Uterus (tissue), 4 donors: ENCODE measurements around the gene AGPS. TPM values are rescaled to one million over a fixed set of nuclear protein-coding genes. Genes with fewer than 3 reads are reported as not detected.
"Not testable (repeated sequence)": the region's sequence is repeated elsewhere in the genome, so short reads cannot be mapped to it uniquely, and the experiment has no call there.

ENCODE experiments used
- DNase-seq, 2 donors: peaks; one replicate each; pipeline ENCODE4 v3.0.0-alpha.2; 2019 to 2020
- H3K27ac ChIP-seq, 2 donors: fragments of 200-600 bp; sonication (generic); 1 replicate in 1 of 2; 2 replicates in 1 of 2; pipeline ENCODE4 v1.5.1; 2016 to 2018
- H3K27me3 ChIP-seq, 2 donors: fragments of 200-600 bp; sonication (generic); one replicate each; pipeline ENCODE4 v1.5.1; 2018 to 2019; ENCODE audit warnings: control low read depth in 1 of 2
- H3K36me3 ChIP-seq, 2 donors: fragments of 200-600 bp; sonication (generic); one replicate each; pipeline ENCODE4 v1.5.1; 2019; ENCODE audit warnings: control low read depth in 1 of 2
- H3K4me1 ChIP-seq, 2 donors: fragments of 200-600 bp; sonication (generic); one replicate each; pipeline ENCODE4 v1.5.1; 2018 to 2019; ENCODE audit warnings: control low read depth in 1 of 2
- H3K4me3 ChIP-seq, 2 donors: fragments of 200-600 bp; sonication (generic); 1 replicate in 1 of 2; 2 replicates in 1 of 2; pipeline ENCODE4 v1.5.1; 2018 to 2019; ENCODE audit warnings: mild to moderate bottlenecking in 1 of 2
- H3K9me3 ChIP-seq, 2 donors: fragments of 200-600 bp; sonication (generic); one replicate each; pipeline ENCODE4 v1.5.1; 2019; ENCODE audit warnings: control low read depth in 1 of 2
- POLR2A ChIP-seq, 2 donors: fragments of 450-650 bp; IDR thresholded peaks; one replicate each; pipeline ENCODE4 v1.6.1; 2016; ENCODE audit warnings: antibody characterized with exemption in 2 of 2, mild to moderate bottlenecking in 1 of 2, moderate library complexity in 1 of 2
- intact Hi-C: fragments of 100-400 bp; cut with DNase I; formaldehyde crosslinking; loops from one replicate; pipeline ENCODE4 v1.15.1; 2023; ENCODE audit warnings: low total_unique reads
- total RNA-seq, 4 donors: library from RNA; depleted of rRNA in 3 of 4; stranded (reverse); fragments of >200 nt in 3 of 4; gene quantifications; one replicate each; pipeline versions ENCODE4 v1.1.0 to v1.2.4, GENCODE V29; 2014 to 2023
- TF ChIP-seq, protein P1 (sequence below), 4 experiments: fragments of 200-600 bp in 2 of 4; fragments of 450-650 bp in 2 of 4; sonication (generic) in 2 of 4; IDR thresholded peaks; one replicate each; pipeline ENCODE4 v1.5.1; 2016 to 2019; ENCODE audit warnings: antibody characterized with exemption in 4 of 4, mild to moderate bottlenecking in 2 of 4, moderate library complexity in 1 of 4
- donor health status: DM: yes; HTN: yes; CAD: no.

Gene AGPS
- total RNA-seq, 4 donors from 2014 or later = 10.2 to 64.4 (median 40.0) TPM

DNA sequence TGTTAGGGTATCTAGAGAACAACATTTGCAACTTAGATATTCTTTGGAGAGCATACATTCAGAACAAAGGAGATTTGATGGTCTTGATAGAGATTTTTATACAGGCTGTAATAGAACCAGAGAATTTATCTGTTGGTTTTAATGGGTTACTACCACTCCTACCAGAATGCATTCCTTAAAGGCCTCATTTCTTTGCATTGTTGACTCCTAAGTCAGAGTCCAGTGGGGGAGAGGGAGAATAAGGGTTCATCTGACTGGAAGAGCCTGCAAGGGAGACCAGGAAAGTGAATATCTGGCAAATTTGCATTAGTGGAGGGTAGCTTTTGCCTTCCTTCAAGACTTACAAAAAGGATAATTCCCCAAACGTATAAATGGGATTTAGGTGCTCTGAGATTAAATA lies 29.7 kb downstream of the AGPS start:
- intact Hi-C loops = no loop called here
- TF ChIP-seq, protein P1, sequence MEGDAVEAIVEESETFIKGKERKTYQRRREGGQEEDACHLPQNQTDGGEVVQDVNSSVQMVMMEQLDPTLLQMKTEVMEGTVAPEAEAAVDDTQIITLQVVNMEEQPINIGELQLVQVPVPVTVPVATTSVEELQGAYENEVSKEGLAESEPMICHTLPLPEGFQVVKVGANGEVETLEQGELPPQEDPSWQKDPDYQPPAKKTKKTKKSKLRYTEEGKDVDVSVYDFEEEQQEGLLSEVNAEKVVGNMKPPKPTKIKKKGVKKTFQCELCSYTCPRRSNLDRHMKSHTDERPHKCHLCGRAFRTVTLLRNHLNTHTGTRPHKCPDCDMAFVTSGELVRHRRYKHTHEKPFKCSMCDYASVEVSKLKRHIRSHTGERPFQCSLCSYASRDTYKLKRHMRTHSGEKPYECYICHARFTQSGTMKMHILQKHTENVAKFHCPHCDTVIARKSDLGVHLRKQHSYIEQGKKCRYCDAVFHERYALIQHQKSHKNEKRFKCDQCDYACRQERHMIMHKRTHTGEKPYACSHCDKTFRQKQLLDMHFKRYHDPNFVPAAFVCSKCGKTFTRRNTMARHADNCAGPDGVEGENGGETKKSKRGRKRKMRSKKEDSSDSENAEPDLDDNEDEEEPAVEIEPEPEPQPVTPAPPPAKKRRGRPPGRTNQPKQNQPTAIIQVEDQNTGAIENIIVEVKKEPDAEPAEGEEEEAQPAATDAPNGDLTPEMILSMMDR (IDR thresholded peaks at IDR 0.05) = no peak
- TF ChIP-seq POLR2A (IDR thresholded peaks at IDR 0.05) = no peak

DNA sequence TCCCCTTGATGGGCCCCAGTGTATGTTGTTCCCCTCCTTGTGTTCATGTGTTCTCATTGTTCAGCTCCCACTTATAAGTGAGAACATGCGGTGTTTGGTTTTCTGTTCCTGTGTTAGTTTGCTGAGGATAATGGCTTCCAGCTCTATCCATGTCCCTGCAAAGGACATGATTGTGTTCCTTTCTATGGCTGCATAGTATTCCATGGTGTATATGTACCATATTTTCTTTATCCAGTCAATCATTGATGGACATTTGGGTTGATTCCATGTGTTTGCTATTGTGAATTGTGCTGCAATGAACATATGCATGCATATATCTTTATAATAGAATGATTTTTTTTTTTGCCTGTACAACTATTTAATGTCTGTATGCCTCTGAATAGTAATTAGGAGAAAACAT lies 31.5 kb downstream of the AGPS start:
- H3K4me1 ChIP-seq, H3K9me3 ChIP-seq, H3K4me3 ChIP-seq, H3K27ac ChIP-seq, DNase-seq, H3K27me3 ChIP-seq, intact Hi-C loops, H3K36me3 ChIP-seq: not testable (repeated sequence)

More for the DNA sequence above, 29.7 kb downstream of the AGPS start:
- H3K36me3 ChIP-seq = no peaks in the 10 kb centered on the region
- no peaks in the 10 kb centered on the region for H3K27me3 ChIP-seq
- no peak overlapping the region for H3K4me3 ChIP-seq
- no peak overlapping the region for H3K27ac ChIP-seq
- peaks cover 0 to 2% of the 10 kb centered on the region in 2 donors for H3K9me3 ChIP-seq
- no peak for DNase-seq
- H3K4me1 ChIP-seq = peaks cover 0 to 12% of the 10 kb centered on the region in 2 donors

DNA sequence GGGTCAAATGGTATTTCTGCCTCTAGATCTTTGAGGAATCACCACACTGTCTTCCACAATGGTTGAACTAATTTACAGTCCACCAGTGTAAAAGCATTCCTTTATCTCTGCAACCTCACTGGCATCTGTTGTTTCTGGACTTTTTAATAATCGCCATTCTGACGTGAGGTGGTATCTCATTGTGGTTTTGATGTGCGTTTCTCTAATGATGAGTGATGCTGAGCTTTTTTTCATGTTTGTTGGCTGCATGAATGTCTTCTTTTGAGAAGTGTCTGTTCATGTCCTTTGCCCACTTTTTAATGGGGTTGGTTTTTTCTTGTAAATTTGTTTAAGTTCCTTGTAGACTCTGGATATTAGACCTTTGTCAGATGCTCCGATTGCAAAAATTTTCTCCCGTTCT lies 32.0 kb downstream of the AGPS start:
- intact Hi-C loops = not testable (repeated sequence)

DNA sequence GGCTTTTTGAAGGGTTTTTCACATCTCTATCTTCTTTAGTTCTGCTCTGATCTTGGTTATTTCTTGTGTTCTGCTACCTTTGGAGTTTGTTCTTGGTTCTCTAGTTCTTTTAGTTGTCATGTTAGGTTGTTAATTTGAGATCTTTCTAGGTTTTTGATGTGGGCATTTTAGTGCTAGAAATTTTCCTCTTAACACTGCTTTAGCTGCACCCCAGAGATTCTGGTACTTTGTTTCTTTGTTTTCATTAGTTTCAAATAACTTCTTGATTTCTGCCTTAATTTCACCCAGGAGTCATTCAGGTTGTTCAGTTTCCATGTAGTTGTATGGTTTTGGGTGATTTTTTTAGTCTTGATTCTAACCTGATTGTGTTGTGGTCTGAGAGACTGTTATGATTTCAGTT lies 34.7 kb downstream of the AGPS start:
- TF ChIP-seq, protein P1 (IDR thresholded peaks at IDR 0.05) = no peak
- no peak for TF ChIP-seq POLR2A (IDR thresholded peaks at IDR 0.05)
- no peaks in the 10 kb centered on the region for H3K4me1 ChIP-seq
- H3K27ac ChIP-seq = no peak overlapping the region
- no peak for DNase-seq
- intact Hi-C loops = no loop called here
- H3K36me3 ChIP-seq = no peaks in the 10 kb centered on the region
- no peaks in the 10 kb centered on the region for H3K27me3 ChIP-seq
- H3K9me3 ChIP-seq = peaks cover 0 to 19% of the 10 kb centered on the region in 2 donors
- no peak overlapping the region for H3K4me3 ChIP-seq

More for the DNA sequence above, 32.0 kb downstream of the AGPS start:
- H3K4me1 ChIP-seq, H3K36me3 ChIP-seq, DNase-seq, H3K27ac ChIP-seq, H3K27me3 ChIP-seq, H3K9me3 ChIP-seq, H3K4me3 ChIP-seq: not testable (repeated sequence)

DNA sequence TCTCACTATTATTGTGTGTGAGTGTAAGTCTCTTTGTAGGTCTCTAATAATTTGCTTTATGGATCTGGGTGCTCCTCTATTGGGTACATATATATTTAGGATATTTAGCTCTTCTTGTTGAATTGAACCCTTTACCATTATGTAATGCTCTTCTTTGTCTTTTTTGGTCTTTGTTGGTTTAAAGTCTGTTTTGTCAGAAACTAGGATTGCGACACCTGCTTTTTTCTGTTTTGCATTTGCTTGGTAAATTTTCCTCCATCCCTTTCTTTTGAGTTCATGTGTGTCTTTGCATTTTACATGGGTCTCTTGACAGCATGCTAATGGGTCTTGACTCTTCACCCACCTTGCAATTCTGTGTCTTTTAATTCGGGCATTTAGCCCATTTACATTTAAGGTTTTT lies 35.4 kb downstream of the AGPS start:
- DNase-seq, H3K27ac ChIP-seq, intact Hi-C loops, H3K4me1 ChIP-seq, H3K4me3 ChIP-seq, H3K27me3 ChIP-seq, H3K36me3 ChIP-seq: not testable (repeated sequence)
- H3K9me3 ChIP-seq = peaks cover 0 to 26% of the 10 kb centered on the region in 2 donors

DNA sequence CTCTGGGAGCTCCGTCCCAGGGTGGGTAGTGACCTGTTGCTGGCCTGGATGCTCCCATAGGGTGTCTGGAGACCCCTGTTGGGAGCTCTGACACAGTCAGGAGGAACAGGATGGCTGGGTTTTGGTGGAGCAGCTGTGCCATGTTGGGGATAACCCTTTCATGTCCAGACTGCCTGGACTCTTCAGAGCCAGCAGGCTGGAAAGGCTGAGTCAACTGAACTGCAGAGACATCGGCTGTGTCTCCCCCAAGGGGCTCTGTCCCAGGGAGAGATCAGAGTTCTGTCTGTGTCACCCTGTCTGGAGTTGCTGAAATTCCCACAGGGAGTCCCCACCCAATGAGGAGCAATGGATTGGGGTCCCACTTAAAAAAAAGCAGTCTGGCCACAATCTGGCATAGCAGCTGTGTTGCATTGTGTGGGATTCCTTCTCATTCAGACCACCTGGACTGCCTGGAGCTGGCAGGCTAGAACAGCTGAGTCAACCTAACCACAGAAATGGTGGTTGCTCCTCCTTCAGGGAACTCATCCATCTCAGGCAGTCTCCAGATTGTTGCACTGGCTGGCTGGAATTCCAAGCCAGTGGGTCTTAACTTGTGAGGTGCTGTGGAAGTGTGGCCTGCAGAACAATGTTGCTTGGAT lies 37.2 kb downstream of the AGPS start:
- H3K9me3 ChIP-seq = peaks cover 0 to 40% of the 10 kb centered on the region in 2 donors
- H3K27ac ChIP-seq = no peak overlapping the region
- no peaks in the 10 kb centered on the region for H3K4me1 ChIP-seq
- no peaks in the 10 kb centered on the region for H3K27me3 ChIP-seq
- no peak for TF ChIP-seq POLR2A (IDR thresholded peaks at IDR 0.05)
- TF ChIP-seq, protein P1 (IDR thresholded peaks at IDR 0.05) = no peak
- DNase-seq = no peak
- intact Hi-C loops = no loop called here
- no peaks in the 10 kb centered on the region for H3K36me3 ChIP-seq
- no peak overlapping the region for H3K4me3 ChIP-seq

DNA sequence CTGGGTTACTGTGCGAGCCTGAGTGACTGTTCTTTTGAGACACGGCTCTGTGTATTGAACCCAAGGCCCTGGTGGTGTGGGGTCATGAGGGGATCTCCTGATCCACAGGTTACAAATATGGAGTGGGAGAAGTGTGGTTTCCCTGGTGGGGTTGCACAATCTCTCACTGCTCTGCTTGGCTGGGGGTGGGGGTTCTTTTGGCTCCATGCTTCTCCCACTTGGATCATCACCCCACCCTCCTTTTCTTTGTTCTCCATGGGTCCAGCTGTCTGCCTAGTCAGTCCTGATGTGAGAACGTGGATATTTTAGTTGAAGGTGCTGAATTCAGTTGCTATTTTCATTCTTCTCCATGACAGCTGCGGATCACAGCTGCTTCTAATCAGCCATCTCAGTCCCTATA lies 37.8 kb downstream of the AGPS start:
- no peak for TF ChIP-seq POLR2A (IDR thresholded peaks at IDR 0.05)
- TF ChIP-seq, protein P1 (IDR thresholded peaks at IDR 0.05) = no peak
- intact Hi-C loops = no loop called here
- Histone ChIP-seq H3K4me3 (no peak overlapping the region), H3K27ac (no peak overlapping the region), H3K4me1 (no peaks in the 10 kb centered on the region), H3K27me3 (no peaks in the 10 kb centered on the region), H3K9me3 (peaks cover 0 to 40% of the 10 kb centered on the region in 2 donors), H3K36me3 (no peaks in the 10 kb centered on the region)
- no peak for DNase-seq

DNA sequence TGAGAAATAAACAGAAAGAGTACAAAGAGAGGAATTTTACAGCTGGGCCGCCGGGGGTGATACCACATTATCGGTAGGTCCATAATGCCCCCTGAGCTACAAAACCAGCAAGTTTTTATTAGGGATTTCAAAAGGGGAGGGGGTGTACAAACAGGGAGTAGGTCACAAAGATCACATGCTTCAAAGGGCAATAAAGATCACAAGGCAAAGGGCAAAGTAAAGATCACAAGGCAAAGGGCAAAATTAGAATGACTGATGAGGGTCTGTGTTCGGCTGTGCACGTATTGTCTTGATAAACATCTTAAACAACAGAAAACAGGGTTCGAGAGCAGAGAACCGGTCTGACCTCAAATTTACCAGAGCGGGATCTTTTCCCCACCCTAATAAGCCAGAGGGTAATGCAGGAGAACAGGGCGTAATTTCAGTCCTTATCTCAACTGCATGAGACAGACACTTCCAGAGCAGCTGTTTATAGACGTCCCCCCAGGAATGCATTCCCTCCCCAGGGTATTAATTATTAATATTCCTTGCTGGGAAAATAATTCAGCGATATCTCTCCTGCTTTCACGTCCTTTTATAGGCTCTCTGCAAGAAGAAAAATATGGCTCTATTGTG lies 38.6 kb downstream of the AGPS start:
- DNase-seq, H3K36me3 ChIP-seq, H3K4me3 ChIP-seq, H3K4me1 ChIP-seq, H3K27me3 ChIP-seq, H3K27ac ChIP-seq, intact Hi-C loops: not testable (repeated sequence)
- H3K9me3 ChIP-seq = peaks cover 0 to 40% of the 10 kb centered on the region in 2 donors
